K562 (cell line): Measurements from ENCODE around the gene KAZN. TPM values are rescaled to one million over a fixed set of nuclear protein-coding genes. Genes with fewer than 3 reads are reported as not detected.

Experiments
- ARID4B ChIP-seq: sonication (generic); formaldehyde crosslinking; IDR thresholded peaks from 2 replicates; pipeline ENCODE4 v1.8.0; 2022; ENCODE audit warnings: mild to moderate bottlenecking, missing genetic modification reagents
- ILK ChIP-seq: fragments of 450-650 bp; IDR thresholded peaks from 2 replicates; pipeline ENCODE4 v1.6.1; 2016; ENCODE audit warnings: missing genetic modification characterization, low read depth, mild to moderate bottlenecking, missing compliant biosample characterization, moderate library complexity, borderline replicate concordance
- IRF2 ChIP-seq: sonication (generic); formaldehyde crosslinking; IDR thresholded peaks from 2 replicates; pipeline ENCODE4 v1.8.1; 2022; ENCODE audit warnings: mild to moderate bottlenecking, missing genetic modification reagents
- NFE2L1 ChIP-seq: fragments of 450-650 bp; IDR thresholded peaks from 2 replicates; pipeline ENCODE4 v1.6.1; 2016; ENCODE audit warnings: missing genetic modification characterization, low read depth, mild to moderate bottlenecking, missing compliant biosample characterization, moderate library complexity, borderline replicate concordance
- NFIC ChIP-seq: fragments of 450-650 bp; IDR thresholded peaks from 2 replicates; pipeline ENCODE4 v1.6.1; 2017; ENCODE audit warnings: mild to moderate bottlenecking, inconsistent platforms
- ZBTB2 ChIP-seq: fragments of 450-650 bp; IDR thresholded peaks from 2 replicates; pipeline ENCODE4 v1.6.1; 2016; ENCODE audit warnings: antibody characterized with exemption
- polyA plus RNA-seq, 8 experiments: library from polyadenylated mRNA; depleted of rRNA in 4 of 8; stranded (reverse) in 5 of 8; unstranded in 3 of 8; fragments of >200 nt; fragmentation: Nextera tagmentation in 2 of 8; fragmentation: Illumina TruSeq in 1 of 8; extraction: Ambion mirVana in 2 of 8; extraction: Trizol in 1 of 8; gene quantifications; 2 replicates each; pipeline versions ENCODE4 v1.2.1 to v1.2.3, GENCODE V29; 2011 to 2014; ENCODE audit warnings: inconsistent platforms in 1 of 8, missing spikeins in 1 of 8
- total RNA-seq, 7 experiments: library from RNA; depleted of rRNA in 6 of 7; stranded (reverse); fragments of >200 nt in 6 of 7; fragmentation: Illumina TruSeq in 2 of 7; extraction: Trizol in 2 of 7; gene quantifications; 2 replicates each; pipeline versions ENCODE4 v1.2.1 to v1.2.3, GENCODE V29; 2011 to 2021; ENCODE audit warnings: low replicate concordance in 1 of 7

KAZN gene
- total and polyA plus RNA-seq, 9 of the 15 experiments (the other 6 are each of a cell fraction or from before 2014, with no cell fraction given), result 2.1 to 21.6 (median 5.4) TPM

- TF ChIP-seq ARID4B (CRISPR knock-in tag) (no peak), NFIC (no peak), IRF2 (CRISPR knock-in tag) (no peak), NFE2L1 (tag) (no peak), ZBTB2 (no peak), ILK (no peak)
Measured at GRCh38 chr1:14946011-14946359, 347.5 kb downstream of the KAZN start (continued).
